Measurements from ENCODE around the gene EFCAB7.

DNA sequence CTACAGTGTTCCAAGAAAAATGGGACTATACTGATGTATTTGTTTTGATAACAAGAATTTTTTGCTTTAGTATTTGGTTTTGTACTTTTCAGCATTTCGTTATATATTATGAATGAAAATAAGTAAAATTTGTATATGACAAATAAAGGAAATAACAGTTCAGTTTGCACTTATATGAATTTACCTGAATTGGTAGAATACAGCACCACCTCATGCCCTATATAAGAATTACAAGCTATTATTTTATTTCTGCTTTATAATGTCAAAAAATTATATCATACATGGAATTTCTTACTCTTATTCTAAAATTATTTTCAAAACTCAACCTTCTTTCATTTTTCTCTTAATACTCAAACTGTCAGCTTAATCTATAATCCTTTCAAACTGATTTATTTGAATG is 14.6 kb downstream of the EFCAB7 start:
- TF ChIP-seq, protein P1, sequence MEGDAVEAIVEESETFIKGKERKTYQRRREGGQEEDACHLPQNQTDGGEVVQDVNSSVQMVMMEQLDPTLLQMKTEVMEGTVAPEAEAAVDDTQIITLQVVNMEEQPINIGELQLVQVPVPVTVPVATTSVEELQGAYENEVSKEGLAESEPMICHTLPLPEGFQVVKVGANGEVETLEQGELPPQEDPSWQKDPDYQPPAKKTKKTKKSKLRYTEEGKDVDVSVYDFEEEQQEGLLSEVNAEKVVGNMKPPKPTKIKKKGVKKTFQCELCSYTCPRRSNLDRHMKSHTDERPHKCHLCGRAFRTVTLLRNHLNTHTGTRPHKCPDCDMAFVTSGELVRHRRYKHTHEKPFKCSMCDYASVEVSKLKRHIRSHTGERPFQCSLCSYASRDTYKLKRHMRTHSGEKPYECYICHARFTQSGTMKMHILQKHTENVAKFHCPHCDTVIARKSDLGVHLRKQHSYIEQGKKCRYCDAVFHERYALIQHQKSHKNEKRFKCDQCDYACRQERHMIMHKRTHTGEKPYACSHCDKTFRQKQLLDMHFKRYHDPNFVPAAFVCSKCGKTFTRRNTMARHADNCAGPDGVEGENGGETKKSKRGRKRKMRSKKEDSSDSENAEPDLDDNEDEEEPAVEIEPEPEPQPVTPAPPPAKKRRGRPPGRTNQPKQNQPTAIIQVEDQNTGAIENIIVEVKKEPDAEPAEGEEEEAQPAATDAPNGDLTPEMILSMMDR (tag by site-specific recombination; IDR thresholded peaks at IDR 0.05) = no peak
- TF ChIP-seq, protein P2, sequence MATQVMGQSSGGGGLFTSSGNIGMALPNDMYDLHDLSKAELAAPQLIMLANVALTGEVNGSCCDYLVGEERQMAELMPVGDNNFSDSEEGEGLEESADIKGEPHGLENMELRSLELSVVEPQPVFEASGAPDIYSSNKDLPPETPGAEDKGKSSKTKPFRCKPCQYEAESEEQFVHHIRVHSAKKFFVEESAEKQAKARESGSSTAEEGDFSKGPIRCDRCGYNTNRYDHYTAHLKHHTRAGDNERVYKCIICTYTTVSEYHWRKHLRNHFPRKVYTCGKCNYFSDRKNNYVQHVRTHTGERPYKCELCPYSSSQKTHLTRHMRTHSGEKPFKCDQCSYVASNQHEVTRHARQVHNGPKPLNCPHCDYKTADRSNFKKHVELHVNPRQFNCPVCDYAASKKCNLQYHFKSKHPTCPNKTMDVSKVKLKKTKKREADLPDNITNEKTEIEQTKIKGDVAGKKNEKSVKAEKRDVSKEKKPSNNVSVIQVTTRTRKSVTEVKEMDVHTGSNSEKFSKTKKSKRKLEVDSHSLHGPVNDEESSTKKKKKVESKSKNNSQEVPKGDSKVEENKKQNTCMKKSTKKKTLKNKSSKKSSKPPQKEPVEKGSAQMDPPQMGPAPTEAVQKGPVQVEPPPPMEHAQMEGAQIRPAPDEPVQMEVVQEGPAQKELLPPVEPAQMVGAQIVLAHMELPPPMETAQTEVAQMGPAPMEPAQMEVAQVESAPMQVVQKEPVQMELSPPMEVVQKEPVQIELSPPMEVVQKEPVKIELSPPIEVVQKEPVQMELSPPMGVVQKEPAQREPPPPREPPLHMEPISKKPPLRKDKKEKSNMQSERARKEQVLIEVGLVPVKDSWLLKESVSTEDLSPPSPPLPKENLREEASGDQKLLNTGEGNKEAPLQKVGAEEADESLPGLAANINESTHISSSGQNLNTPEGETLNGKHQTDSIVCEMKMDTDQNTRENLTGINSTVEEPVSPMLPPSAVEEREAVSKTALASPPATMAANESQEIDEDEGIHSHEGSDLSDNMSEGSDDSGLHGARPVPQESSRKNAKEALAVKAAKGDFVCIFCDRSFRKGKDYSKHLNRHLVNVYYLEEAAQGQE (tag by site-specific recombination; IDR thresholded peaks at IDR 0.05) = no peak
- TF ChIP-seq ZFP41 (tag by site-specific recombination; IDR thresholded peaks at IDR 0.05; ENCODE audit: borderline replicate concordance) (no peak), GLI2 (tag by site-specific recombination; IDR thresholded peaks at IDR 0.05; ENCODE audit: borderline replicate concordance, low read depth) (no peak), ZBTB1 (tag by site-specific recombination; IDR thresholded peaks at IDR 0.05) (no peak), SCRT1 (tag by site-specific recombination; IDR thresholded peaks at IDR 0.05; ENCODE audit: borderline replicate concordance) (no peak), ZNF530 (tag by site-specific recombination; IDR thresholded peaks at IDR 0.05; ENCODE audit: low read depth) (no peak), MEIS1 (CRISPR knock-in tag; IDR thresholded peaks at IDR 0.05; ENCODE audit: borderline replicate concordance) (no peak), ZBTB20 (tag by site-specific recombination; IDR thresholded peaks at IDR 0.05) (no peak)
